Measurements from ENCODE around the gene AP2S1. TPM values are rescaled to one million over a fixed set of nuclear protein-coding genes. Genes with fewer than 3 reads are reported as not detected.

Gene AP2S1
- total RNA-seq, 6 experiments from 2014 or later = 67.2 to 82.6 (median 73.6) TPM

DNA sequence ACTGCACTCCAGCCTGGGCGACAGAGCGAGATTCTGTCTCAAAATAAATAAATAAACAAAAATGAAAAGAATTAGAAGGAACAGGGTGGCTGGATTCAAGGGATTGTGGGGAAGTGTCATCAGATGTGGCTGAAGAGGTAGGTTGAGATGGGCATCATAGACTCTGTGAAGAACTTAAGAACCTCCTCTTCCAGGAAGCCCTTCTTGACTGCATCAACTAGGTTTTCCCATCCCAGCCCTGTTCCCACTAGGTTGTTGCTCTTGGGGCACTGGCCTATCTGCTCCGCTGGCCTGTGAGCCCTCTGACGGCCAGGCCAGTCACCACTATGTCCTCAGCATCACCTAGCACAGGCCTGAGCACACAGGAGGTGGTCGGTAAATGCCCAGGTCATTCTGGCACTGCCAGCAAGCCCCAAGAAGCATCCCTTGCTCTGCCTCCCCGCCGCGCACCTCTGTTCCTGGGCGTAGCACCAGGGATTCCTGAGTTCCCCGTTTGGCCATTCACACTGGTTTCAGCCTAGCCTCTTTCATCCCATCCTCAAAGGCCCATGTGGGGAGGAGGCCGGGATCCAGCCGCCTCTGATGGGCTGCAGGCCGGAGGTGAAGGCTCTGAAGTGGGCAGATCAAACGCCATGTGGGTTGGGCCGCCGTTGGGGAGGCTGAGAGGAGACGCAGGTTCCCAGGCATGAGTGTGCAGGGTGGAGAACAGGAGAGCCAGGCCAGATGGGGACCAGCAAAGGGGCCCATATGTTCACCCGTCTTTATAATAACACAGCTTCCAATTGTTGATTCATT is 34.6 kb downstream of the AP2S1 start:
- TF ChIP-seq POLR2A (IDR thresholded peaks at IDR 0.05) (no peak), CTCF (IDR thresholded peaks at IDR 0.05) (no peak)
- H3K4me1 ChIP-seq = peaks cover 0 to 8% (median 0%) of the 10 kb centered on the region in 4 donors
- ATAC-seq (no peak), DNase-seq (no peak)
- H3K27ac ChIP-seq = no peak overlapping the region
- 78% methylated on average over 7 of the region's 18 CpGs for WGBS (ENCODE audit: insufficient coverage, low coverage, low lambda C conversion rate, missing lambda C conversion rate)
- no peak overlapping the region for H3K4me3 ChIP-seq
- H3K9me3 ChIP-seq = no peaks in the 10 kb centered on the region
- intact Hi-C loops (cut with DNase I) = no loop called here
- no peaks in the 10 kb centered on the region for H3K27me3 ChIP-seq
- H3K36me3 ChIP-seq = no peaks in the 10 kb centered on the region

DNA sequence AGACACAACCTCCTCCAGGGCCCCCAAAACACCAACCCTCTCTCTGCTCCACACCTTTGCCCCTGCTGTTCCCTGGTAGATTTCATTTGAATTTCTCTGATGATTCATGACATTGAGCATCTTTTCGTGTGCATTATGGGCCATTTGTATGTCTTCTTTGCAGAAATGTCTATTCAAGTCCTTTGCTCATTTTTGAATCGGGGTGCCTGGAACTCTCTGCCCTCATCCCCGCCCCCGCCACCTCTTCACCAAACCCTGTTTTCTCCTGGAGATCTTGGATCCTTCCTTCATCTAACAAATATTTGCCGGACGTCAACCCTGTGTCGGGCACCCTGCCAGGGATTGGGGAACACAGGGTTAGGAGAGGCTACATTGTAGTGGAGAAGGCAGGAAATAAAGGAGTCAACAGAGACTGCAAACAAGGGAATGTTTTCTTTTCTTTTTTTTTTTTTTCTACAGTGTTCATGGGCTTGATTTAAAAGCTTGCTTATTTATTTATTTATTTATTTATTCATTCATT is 36.7 kb downstream of the AP2S1 start:
- intact Hi-C loops (cut with DNase I) = no loop called here
- Histone ChIP-seq H3K27ac (no peak overlapping the region), H3K27me3 (no peaks in the 10 kb centered on the region), H3K4me3 (no peak overlapping the region), H3K9me3 (no peaks in the 10 kb centered on the region), H3K4me1 (peaks cover 0 to 8% (median 0%) of the 10 kb centered on the region in 4 donors), H3K36me3 (no peaks in the 10 kb centered on the region)
- DNase-seq = peak; percentile 85 to 91 (median 85)
- WGBS (ENCODE audit: insufficient coverage, low coverage, low lambda C conversion rate, missing lambda C conversion rate) = 25% methylated on average over 7 of the region's 7 CpGs
- no peak for TF ChIP-seq POLR2A (IDR thresholded peaks at IDR 0.05)
- no peak for TF ChIP-seq CTCF (IDR thresholded peaks at IDR 0.05)
- peak; percentile 88 to 93 (median 91) for ATAC-seq

DNA sequence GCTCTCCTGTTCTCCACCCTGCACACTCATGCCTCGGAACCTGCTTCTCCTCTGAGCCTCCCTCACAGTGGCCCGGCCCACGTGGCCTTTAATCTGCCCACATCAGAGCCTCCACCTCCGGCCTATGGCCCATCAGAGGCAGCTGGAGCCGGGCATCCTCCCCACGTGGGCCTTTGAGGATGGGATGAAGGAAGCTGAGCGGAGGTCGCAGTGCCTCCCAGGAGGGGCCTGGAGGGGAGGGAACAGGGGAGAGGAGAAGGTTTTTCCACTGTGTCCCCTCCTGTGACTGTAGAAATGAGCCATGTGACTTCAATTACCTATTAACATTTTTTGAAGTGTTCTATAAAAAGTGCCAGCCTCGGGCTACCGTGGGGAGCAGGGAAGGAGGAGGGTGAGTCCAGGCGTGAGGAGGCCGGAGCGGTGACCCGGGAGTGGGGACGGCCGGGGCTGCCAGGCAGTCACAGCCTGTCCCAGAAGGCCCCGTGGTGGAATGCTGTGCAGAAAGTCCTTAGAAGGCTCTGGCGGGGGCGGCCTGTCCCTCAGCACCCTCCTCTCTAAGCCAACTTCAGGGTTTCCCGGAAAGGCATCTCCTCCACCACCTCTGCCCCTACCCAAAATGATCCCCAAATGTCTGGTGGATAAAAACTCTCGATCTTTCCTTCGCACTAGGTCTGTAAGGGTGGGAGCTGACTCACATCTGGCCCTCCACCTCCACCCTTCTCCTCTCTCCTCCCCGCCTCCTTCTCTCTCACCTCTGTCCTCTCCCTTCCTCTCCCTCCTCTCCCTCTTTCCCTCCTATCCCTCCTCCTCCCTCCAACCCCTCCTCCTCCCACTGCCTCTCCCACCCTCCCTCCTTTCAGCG is 37.4 kb downstream of the AP2S1 start:
- DNase-seq = no peak
- Histone ChIP-seq H3K4me3 (no peak overlapping the region), H3K9me3 (no peaks in the 10 kb centered on the region), H3K36me3 (no peaks in the 10 kb centered on the region), H3K4me1 (peaks cover 0 to 8% (median 0%) of the 10 kb centered on the region in 4 donors), H3K27ac (peak overlapping the region in 1 of 3 donors; percentile 13), H3K27me3 (no peaks in the 10 kb centered on the region)
- peak; percentile 25 to 67 (median 40) for ATAC-seq
- no peak for TF ChIP-seq POLR2A (IDR thresholded peaks at IDR 0.05)
- 72% methylated on average over 12 of the region's 24 CpGs for WGBS (ENCODE audit: insufficient coverage, low coverage, low lambda C conversion rate, missing lambda C conversion rate)
- intact Hi-C loops (cut with DNase I) = no loop called here

- TF ChIP-seq POLR2A (IDR thresholded peaks at IDR 0.05) (no peak), CTCF (IDR thresholded peaks at IDR 0.05) (no peak)
- no peaks in the 10 kb centered on the region for H3K27me3 ChIP-seq
- peaks cover 0 to 6% (median 0%) of the 10 kb centered on the region in 4 donors for H3K4me1 ChIP-seq
- no peak overlapping the region for H3K4me3 ChIP-seq
- intact Hi-C loops (cut with DNase I) = no loop called here
- WGBS (ENCODE audit: insufficient coverage, low coverage, low lambda C conversion rate, missing lambda C conversion rate) = 64% methylated on average over 8 of the region's 13 CpGs
- no peak overlapping the region for H3K27ac ChIP-seq
- ATAC-seq = no peak
- no peak for DNase-seq
- H3K36me3 ChIP-seq = no peaks in the 10 kb centered on the region
- no peaks in the 10 kb centered on the region for H3K9me3 ChIP-seq
Measured at GRCh38 chr19:46809534-46810272, 40.9 kb downstream of the AP2S1 start.

Data from right lobe of liver (tissue), 6 donors.